Astrocyte of the spinal cord (primary cell): ENCODE data around the gene ADAMTS19.

Experiments
- DNase-seq: peaks from one replicate; pipeline ENCODE4 v3.0.0; 2011; ENCODE audit warnings: low read depth, low spot score
- H3K4me3 ChIP-seq: 2 replicates; pipeline ENCODE4 v1.5.1; 2011; ENCODE audit warnings: low read depth, mild to moderate bottlenecking, low read length, moderate library complexity
- in situ Hi-C: cut with HindIII; loops from 2 replicates; pipeline ENCODE4 v1.10.0; 2017; ENCODE audit warnings: low sequenced_read_pairs
- TF ChIP-seq, protein P1 (sequence below): IDR thresholded peaks from 2 replicates; pipeline ENCODE4 v1.5.1; 2012; ENCODE audit warnings: low read depth, mild to moderate bottlenecking, low read length, inconsistent platforms

The ADAMTS19 gene

DNA sequence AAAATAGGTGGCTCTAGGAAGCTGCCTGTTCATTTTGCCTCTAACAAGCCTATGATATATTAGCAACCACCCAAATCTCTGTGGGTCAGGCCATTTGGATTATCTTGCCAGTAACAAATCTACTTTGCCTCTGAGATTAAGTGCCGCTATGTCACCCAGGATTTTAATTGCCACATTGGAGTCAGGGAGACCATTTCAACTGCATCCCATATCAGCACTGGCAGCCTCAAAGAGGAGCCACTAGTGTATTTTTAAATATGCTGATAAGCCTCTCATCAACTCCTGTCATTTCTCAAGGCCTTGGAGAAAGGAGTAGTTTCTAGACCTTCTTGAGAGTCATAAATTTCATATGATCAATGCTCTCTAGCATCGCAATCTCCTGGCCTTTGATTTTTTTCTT lies 12.1 kb upstream of the ADAMTS19 start:
- in situ Hi-C loops = no loop called here
- H3K4me3 ChIP-seq = no peak overlapping the region
- DNase-seq = no peak
- TF ChIP-seq, protein P1, sequence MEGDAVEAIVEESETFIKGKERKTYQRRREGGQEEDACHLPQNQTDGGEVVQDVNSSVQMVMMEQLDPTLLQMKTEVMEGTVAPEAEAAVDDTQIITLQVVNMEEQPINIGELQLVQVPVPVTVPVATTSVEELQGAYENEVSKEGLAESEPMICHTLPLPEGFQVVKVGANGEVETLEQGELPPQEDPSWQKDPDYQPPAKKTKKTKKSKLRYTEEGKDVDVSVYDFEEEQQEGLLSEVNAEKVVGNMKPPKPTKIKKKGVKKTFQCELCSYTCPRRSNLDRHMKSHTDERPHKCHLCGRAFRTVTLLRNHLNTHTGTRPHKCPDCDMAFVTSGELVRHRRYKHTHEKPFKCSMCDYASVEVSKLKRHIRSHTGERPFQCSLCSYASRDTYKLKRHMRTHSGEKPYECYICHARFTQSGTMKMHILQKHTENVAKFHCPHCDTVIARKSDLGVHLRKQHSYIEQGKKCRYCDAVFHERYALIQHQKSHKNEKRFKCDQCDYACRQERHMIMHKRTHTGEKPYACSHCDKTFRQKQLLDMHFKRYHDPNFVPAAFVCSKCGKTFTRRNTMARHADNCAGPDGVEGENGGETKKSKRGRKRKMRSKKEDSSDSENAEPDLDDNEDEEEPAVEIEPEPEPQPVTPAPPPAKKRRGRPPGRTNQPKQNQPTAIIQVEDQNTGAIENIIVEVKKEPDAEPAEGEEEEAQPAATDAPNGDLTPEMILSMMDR = no peak

- in situ Hi-C loops = no loop called here
- DNase-seq = no peak
- no peak overlapping the region for H3K4me3 ChIP-seq
- TF ChIP-seq, protein P1 = no peak
Measured at GRCh38 chr5:129448654-129449053, 11.4 kb upstream of the ADAMTS19 start.

- no peak for DNase-seq
- H3K4me3 ChIP-seq = no peak overlapping the region
- TF ChIP-seq, protein P1 = no peak
- in situ Hi-C loops = no loop called here
Measured at GRCh38 chr5:129454461-129454860, 5.6 kb upstream of the ADAMTS19 start.

DNA sequence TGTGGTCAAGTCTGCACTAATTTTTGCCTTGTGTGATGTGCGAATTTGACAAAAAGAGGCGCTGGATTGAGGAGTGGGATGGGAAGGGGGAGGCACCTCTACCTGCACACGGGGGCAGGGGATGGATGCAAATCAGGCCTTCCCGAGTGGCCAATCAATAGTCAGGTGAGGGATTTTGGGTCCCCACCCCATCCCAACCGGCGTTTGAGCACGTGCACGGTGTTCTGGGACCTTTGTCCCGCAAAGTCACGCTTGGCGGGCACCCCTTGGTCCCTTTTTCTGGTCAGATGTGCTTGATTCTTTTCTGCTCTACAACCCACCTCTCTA lies 685 bp upstream of the ADAMTS19 start:
- in situ Hi-C loops = no loop called here
- peak overlapping the region; percentile 45 for H3K4me3 ChIP-seq
- TF ChIP-seq, protein P1 = no peak
- DNase-seq = no peak

DNA sequence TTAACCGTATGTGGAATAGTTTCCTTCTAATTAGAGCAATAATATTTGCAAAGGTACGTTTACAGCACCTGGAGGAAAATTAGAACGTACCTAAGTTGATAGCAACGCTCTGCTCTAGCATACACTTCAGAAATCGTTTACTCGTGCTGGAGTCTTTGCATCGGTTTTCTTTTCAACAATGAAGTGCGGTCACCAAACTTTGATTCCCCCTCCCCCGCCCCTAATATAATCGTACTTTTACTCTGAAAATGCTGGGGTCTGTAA lies 506 bp downstream of the ADAMTS19 start:
- peak; percentile 28 for DNase-seq
- in situ Hi-C loops = no loop called here
- peak overlapping the region; percentile 45 for H3K4me3 ChIP-seq
- TF ChIP-seq, protein P1 = no peak

- in situ Hi-C loops = no loop called here
- H3K4me3 ChIP-seq = peak overlapping the region; percentile 45
- DNase-seq = peak; percentile 16
- TF ChIP-seq, protein P1 = peak; percentile 36
Measured at GRCh38 chr5:129460936-129461710, 1.0 kb downstream of the ADAMTS19 start.
